GM12892 (cell line): ENCODE results near the gene TMEM165.

ENCODE experiments used
- POLR2A ChIP-seq: IDR thresholded peaks from 2 replicates; pipeline ENCODE4 v1.6.1; 2011; ENCODE audit warnings: low read depth, low read length, control low read depth
- POLR2AphosphoS5 ChIP-seq: IDR thresholded peaks from 2 replicates; pipeline ENCODE4 v1.6.1; 2011; ENCODE audit warnings: low read depth, low read length, control low read depth
- TAF1 ChIP-seq: IDR thresholded peaks from 2 replicates; pipeline ENCODE4 v1.6.1; 2011; ENCODE audit warnings: low read depth, mild to moderate bottlenecking, control low read depth, low read length, borderline replicate concordance

DNA sequence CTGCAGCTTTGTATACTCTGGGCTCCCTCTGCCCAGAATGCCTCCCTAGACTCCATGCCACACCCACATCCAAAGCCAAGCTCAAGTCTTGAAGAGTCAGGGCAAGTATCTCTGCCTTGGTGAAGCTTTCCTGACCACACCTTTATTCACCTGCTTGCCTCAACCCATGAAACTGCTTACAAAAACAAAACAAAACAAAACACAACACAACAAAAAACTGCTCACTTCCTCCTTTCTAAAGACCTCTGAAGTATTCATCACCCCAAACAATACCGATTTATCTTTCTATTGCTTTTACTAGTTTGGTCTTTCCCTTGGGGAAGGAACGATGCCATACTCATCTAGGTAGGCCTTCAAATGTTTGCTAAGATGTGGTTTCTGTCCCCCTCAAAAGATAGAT lies 45.0 kb downstream of the TMEM165 start:
- TF ChIP-seq POLR2A (no peak), TAF1 (no peak), POLR2AphosphoS5 (no peak)
